ENCODE results near the gene DPP6.

DNA sequence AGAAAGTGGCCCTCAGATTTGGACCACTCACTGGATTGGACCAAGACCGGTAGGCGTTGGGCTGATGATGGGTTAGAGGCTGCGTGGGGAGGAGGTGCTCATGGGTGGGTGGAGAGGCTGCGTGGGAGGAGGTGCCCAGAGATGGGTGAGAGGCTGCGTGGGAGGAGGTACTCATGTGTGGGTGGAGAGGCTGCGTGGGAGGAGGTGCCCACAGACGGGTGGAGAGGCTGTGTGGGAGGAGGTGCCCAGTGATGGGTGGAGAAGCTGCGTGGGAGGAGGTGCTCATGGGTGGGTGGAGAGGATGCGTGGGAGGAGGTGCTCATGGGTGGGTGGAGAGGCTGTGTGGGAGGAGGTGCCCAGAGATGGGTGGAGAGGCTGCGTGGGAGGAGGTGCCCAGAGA is 604.4 kb downstream of the DPP6 start:
- TF ChIP-seq, protein P1, sequence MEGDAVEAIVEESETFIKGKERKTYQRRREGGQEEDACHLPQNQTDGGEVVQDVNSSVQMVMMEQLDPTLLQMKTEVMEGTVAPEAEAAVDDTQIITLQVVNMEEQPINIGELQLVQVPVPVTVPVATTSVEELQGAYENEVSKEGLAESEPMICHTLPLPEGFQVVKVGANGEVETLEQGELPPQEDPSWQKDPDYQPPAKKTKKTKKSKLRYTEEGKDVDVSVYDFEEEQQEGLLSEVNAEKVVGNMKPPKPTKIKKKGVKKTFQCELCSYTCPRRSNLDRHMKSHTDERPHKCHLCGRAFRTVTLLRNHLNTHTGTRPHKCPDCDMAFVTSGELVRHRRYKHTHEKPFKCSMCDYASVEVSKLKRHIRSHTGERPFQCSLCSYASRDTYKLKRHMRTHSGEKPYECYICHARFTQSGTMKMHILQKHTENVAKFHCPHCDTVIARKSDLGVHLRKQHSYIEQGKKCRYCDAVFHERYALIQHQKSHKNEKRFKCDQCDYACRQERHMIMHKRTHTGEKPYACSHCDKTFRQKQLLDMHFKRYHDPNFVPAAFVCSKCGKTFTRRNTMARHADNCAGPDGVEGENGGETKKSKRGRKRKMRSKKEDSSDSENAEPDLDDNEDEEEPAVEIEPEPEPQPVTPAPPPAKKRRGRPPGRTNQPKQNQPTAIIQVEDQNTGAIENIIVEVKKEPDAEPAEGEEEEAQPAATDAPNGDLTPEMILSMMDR (IDR thresholded peaks at IDR 0.05), result no peak
- no peak for TF ChIP-seq POLR2AphosphoS5 (IDR thresholded peaks at IDR 0.05)
- no peak for TF ChIP-seq POLR2A (IDR thresholded peaks at IDR 0.05)
